Measurements from ENCODE around the gene HOXA4. TPM values are rescaled to one million over a fixed set of nuclear protein-coding genes. Genes with fewer than 3 reads are reported as not detected.

The HOXA4 gene
- total RNA-seq, 1 donor, result 0.72 TPM

GRCh38 chr7:27122077-27122910, 8.3 kb downstream of the HOXA4 start:
- DNase-seq (ENCODE audit: insufficient read length, low spot score, missing footprints), result peak; percentile 3
- Histone ChIP-seq H4K20me1 (ENCODE audit: insufficient read depth, low read length) (peaks cover 10% of the 10 kb centered on the region), H3K79me2 (ENCODE audit: insufficient read depth, low read length) (no peaks in the 10 kb centered on the region), H3K4me1 (ENCODE audit: insufficient read depth, low read length) (no peaks in the 10 kb centered on the region), H2AFZ (ENCODE audit: low read length) (no peak overlapping the region), H3K9me3 (ENCODE audit: low read depth, low read length) (no peaks in the 10 kb centered on the region), H3K36me3 (ENCODE audit: insufficient read depth, low read length) (peaks cover 13% of the 10 kb centered on the region), H3K4me3 (ENCODE audit: insufficient read depth, low read length) (no peak overlapping the region), H3K27me3 (ENCODE audit: insufficient read depth, low read length) (no peaks in the 10 kb centered on the region), H3K4me2 (ENCODE audit: insufficient read depth, low read length) (no peak overlapping the region), H3K27ac (ENCODE audit: low read depth, low read length) (no peak overlapping the region)
- no peak for TF ChIP-seq CTCF (IDR thresholded peaks at IDR 0.05; ENCODE audit: extremely low read depth, low read depth, low read length)

GRCh38 chr7:27121684-27122076, 8.9 kb downstream of the HOXA4 start:
- Histone ChIP-seq H3K4me1 (ENCODE audit: insufficient read depth, low read length) (no peaks in the 10 kb centered on the region), H3K27me3 (ENCODE audit: insufficient read depth, low read length) (no peaks in the 10 kb centered on the region), H3K4me2 (ENCODE audit: insufficient read depth, low read length) (no peak overlapping the region), H3K4me3 (ENCODE audit: insufficient read depth, low read length) (no peak overlapping the region), H3K9me3 (ENCODE audit: low read depth, low read length) (no peaks in the 10 kb centered on the region), H3K36me3 (ENCODE audit: insufficient read depth, low read length) (peaks cover 13% of the 10 kb centered on the region), H4K20me1 (ENCODE audit: insufficient read depth, low read length) (peaks cover 16% of the 10 kb centered on the region), H3K27ac (ENCODE audit: low read depth, low read length) (no peak overlapping the region), H2AFZ (ENCODE audit: low read length) (no peak overlapping the region), H3K79me2 (ENCODE audit: insufficient read depth, low read length) (no peaks in the 10 kb centered on the region)
- DNase-seq (ENCODE audit: insufficient read length, low spot score, missing footprints), result peak; percentile 37
- no peak for TF ChIP-seq CTCF (IDR thresholded peaks at IDR 0.05; ENCODE audit: extremely low read depth, low read depth, low read length)

GRCh38 chr7:27119412-27119911, 11.1 kb downstream of the HOXA4 start:
- H3K4me2 ChIP-seq (ENCODE audit: insufficient read depth, low read length), result no peak overlapping the region
- peaks cover 8% of the 10 kb centered on the region for H3K79me2 ChIP-seq (ENCODE audit: insufficient read depth, low read length)
- TF ChIP-seq CTCF (IDR thresholded peaks at IDR 0.05; ENCODE audit: extremely low read depth, low read depth, low read length), result no peak
- no peak overlapping the region for H2AFZ ChIP-seq (ENCODE audit: low read length)
- H3K9me3 ChIP-seq (ENCODE audit: low read depth, low read length), result no peaks in the 10 kb centered on the region
- DNase-seq (ENCODE audit: insufficient read length, low spot score, missing footprints), result peak; percentile 5
- peaks cover 11% of the 10 kb centered on the region for H3K4me1 ChIP-seq (ENCODE audit: insufficient read depth, low read length)
- H3K4me3 ChIP-seq (ENCODE audit: insufficient read depth, low read length), result no peak overlapping the region
- no peaks in the 10 kb centered on the region for H3K27me3 ChIP-seq (ENCODE audit: insufficient read depth, low read length)
- H4K20me1 ChIP-seq (ENCODE audit: insufficient read depth, low read length), result peaks cover 23% of the 10 kb centered on the region
- no peak overlapping the region for H3K27ac ChIP-seq (ENCODE audit: low read depth, low read length)
- peaks cover 17% of the 10 kb centered on the region for H3K36me3 ChIP-seq (ENCODE audit: insufficient read depth, low read length)

GRCh38 chr7:27118580-27118979, 12.0 kb downstream of the HOXA4 start:
- TF ChIP-seq CTCF (IDR thresholded peaks at IDR 0.05; ENCODE audit: extremely low read depth, low read depth, low read length), result no peak
- Histone ChIP-seq H3K27ac (ENCODE audit: low read depth, low read length) (no peak overlapping the region), H3K4me1 (ENCODE audit: insufficient read depth, low read length) (peaks cover 15% of the 10 kb centered on the region), H3K9me3 (ENCODE audit: low read depth, low read length) (no peaks in the 10 kb centered on the region), H3K4me2 (ENCODE audit: insufficient read depth, low read length) (no peak overlapping the region), H3K4me3 (ENCODE audit: insufficient read depth, low read length) (no peak overlapping the region), H4K20me1 (ENCODE audit: insufficient read depth, low read length) (peaks cover 23% of the 10 kb centered on the region), H3K36me3 (ENCODE audit: insufficient read depth, low read length) (peaks cover 17% of the 10 kb centered on the region), H3K27me3 (ENCODE audit: insufficient read depth, low read length) (no peaks in the 10 kb centered on the region), H3K79me2 (ENCODE audit: insufficient read depth, low read length) (peaks cover 12% of the 10 kb centered on the region), H2AFZ (ENCODE audit: low read length) (no peak overlapping the region)
- peak; percentile 47 for DNase-seq (ENCODE audit: insufficient read length, low spot score, missing footprints)
